ENCODE data around the gene ALDH9A1. TPM values are rescaled to one million over a fixed set of nuclear protein-coding genes. Genes with fewer than 3 reads are reported as not detected.

ALDH9A1 gene
- total and polyA plus RNA-seq, 2 of the 8 experiments (the other 6 are each of a cell fraction or from before 2014, with no cell fraction given): 57.6 to 63.8 TPM

DNA sequence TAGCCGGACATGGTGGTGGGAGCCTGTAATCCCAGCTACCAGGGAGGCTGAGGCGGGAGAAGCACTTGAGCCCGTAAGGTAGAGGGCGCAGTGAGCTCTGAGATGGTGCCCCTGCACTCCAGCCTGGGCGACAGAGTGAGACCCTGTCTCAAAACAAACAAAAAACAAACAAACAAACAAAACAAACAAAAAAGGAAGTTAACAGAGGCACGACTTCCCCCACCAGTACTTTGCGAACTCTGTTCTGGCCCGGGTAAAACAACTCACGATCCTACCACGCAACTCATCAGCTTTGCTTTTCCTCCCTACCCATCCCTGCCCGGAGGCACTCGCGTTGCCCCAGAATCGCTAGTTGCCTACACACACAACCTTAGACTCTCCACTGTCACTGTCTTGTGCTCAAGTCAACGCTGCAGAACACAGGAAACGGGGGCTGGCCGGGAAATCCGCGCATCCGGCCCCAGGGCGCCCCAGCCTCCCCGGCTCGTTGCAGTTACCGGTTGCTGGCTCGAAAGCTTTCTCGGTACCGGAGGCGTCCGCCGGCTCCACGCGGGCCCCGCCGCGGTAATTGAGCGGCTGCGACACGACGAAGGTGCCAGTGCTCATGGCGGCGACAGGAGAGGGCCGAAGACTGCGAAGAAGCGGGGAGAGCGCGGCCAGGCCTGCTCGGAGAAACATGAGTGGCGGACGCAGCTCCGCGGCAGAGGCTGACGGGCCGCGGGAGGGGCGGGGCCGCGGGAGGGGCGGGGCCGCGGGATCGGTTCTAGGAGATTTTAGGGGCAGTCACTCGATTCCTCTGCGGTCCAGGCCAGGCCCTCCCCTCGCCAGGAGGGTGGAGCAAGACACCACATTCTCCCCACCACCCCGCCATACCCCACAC is at the start of gene ALDH9A1 (continued):
- peak; percentile 89 for TF ChIP-seq KDM4A (IDR thresholded peaks at IDR 0.05; ENCODE audit: low read depth, low read length, severe bottlenecking)
- TF ChIP-seq, protein P1, sequence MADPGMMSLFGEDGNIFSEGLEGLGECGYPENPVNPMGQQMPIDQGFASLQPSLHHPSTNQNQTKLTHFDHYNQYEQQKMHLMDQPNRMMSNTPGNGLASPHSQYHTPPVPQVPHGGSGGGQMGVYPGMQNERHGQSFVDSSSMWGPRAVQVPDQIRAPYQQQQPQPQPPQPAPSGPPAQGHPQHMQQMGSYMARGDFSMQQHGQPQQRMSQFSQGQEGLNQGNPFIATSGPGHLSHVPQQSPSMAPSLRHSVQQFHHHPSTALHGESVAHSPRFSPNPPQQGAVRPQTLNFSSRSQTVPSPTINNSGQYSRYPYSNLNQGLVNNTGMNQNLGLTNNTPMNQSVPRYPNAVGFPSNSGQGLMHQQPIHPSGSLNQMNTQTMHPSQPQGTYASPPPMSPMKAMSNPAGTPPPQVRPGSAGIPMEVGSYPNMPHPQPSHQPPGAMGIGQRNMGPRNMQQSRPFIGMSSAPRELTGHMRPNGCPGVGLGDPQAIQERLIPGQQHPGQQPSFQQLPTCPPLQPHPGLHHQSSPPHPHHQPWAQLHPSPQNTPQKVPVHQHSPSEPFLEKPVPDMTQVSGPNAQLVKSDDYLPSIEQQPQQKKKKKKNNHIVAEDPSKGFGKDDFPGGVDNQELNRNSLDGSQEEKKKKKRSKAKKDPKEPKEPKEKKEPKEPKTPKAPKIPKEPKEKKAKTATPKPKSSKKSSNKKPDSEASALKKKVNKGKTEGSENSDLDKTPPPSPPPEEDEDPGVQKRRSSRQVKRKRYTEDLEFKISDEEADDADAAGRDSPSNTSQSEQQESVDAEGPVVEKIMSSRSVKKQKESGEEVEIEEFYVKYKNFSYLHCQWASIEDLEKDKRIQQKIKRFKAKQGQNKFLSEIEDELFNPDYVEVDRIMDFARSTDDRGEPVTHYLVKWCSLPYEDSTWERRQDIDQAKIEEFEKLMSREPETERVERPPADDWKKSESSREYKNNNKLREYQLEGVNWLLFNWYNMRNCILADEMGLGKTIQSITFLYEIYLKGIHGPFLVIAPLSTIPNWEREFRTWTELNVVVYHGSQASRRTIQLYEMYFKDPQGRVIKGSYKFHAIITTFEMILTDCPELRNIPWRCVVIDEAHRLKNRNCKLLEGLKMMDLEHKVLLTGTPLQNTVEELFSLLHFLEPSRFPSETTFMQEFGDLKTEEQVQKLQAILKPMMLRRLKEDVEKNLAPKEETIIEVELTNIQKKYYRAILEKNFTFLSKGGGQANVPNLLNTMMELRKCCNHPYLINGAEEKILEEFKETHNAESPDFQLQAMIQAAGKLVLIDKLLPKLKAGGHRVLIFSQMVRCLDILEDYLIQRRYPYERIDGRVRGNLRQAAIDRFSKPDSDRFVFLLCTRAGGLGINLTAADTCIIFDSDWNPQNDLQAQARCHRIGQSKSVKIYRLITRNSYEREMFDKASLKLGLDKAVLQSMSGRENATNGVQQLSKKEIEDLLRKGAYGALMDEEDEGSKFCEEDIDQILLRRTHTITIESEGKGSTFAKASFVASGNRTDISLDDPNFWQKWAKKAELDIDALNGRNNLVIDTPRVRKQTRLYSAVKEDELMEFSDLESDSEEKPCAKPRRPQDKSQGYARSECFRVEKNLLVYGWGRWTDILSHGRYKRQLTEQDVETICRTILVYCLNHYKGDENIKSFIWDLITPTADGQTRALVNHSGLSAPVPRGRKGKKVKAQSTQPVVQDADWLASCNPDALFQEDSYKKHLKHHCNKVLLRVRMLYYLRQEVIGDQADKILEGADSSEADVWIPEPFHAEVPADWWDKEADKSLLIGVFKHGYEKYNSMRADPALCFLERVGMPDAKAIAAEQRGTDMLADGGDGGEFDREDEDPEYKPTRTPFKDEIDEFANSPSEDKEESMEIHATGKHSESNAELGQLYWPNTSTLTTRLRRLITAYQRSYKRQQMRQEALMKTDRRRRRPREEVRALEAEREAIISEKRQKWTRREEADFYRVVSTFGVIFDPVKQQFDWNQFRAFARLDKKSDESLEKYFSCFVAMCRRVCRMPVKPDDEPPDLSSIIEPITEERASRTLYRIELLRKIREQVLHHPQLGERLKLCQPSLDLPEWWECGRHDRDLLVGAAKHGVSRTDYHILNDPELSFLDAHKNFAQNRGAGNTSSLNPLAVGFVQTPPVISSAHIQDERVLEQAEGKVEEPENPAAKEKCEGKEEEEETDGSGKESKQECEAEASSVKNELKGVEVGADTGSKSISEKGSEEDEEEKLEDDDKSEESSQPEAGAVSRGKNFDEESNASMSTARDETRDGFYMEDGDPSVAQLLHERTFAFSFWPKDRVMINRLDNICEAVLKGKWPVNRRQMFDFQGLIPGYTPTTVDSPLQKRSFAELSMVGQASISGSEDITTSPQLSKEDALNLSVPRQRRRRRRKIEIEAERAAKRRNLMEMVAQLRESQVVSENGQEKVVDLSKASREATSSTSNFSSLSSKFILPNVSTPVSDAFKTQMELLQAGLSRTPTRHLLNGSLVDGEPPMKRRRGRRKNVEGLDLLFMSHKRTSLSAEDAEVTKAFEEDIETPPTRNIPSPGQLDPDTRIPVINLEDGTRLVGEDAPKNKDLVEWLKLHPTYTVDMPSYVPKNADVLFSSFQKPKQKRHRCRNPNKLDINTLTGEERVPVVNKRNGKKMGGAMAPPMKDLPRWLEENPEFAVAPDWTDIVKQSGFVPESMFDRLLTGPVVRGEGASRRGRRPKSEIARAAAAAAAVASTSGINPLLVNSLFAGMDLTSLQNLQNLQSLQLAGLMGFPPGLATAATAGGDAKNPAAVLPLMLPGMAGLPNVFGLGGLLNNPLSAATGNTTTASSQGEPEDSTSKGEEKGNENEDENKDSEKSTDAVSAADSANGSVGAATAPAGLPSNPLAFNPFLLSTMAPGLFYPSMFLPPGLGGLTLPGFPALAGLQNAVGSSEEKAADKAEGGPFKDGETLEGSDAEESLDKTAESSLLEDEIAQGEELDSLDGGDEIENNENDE (IDR thresholded peaks at IDR 0.05; ENCODE audit: insufficient replicate concordance, low read length): no peak
- TF ChIP-seq BCL11A (IDR thresholded peaks at IDR 0.05; ENCODE audit: low read depth in 2 of 2, low read length in 2 of 2): no peak
- TF ChIP-seq TAF7 (optimal IDR thresholded peaks at IDR 0.05; ENCODE audit: borderline replicate concordance, low read depth, low read length): peak; percentile 51
- TF ChIP-seq TAF1 (IDR thresholded peaks at IDR 0.05; ENCODE audit: low read depth, low read length): peak; percentile 76; the same call in 1 of the 2 replicates
- no peak for TF ChIP-seq CHD2 (IDR thresholded peaks at IDR 0.05; ENCODE audit: low read length)
- TF ChIP-seq, protein P2, sequence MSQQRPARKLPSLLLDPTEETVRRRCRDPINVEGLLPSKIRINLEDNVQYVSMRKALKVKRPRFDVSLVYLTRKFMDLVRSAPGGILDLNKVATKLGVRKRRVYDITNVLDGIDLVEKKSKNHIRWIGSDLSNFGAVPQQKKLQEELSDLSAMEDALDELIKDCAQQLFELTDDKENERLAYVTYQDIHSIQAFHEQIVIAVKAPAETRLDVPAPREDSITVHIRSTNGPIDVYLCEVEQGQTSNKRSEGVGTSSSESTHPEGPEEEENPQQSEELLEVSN (IDR thresholded peaks at IDR 0.05): peak; percentile 26; the same call in 1 of the 2 replicates
- TF ChIP-seq KDM5A (IDR thresholded peaks at IDR 0.05; ENCODE audit: low read length): 0 out of 2 replicates have a peak, but pooled peaks have one; percentile 31
- no peak for TF ChIP-seq MAFK (IDR thresholded peaks at IDR 0.05; ENCODE audit: low read depth, low read length)

Data from H1 (cell line).